ENCODE data around the gene TNKS1BP1. TPM values are rescaled to one million over a fixed set of nuclear protein-coding genes. Genes with fewer than 3 reads are reported as not detected.

Gene TNKS1BP1
- total RNA-seq, 1 experiment from 2014 or later, result 127 TPM

- Mint-ChIP-seq H3K36me3 (no peaks in the 10 kb centered on the region), H3K9me3 (no peaks in the 10 kb centered on the region), H3K4me3 (no peak overlapping the region), H3K27me3 (ENCODE audit: low read depth) (peaks cover 25% of the 10 kb centered on the region), H3K27ac (no peak overlapping the region), H3K4me1 (peaks cover 54% of the 10 kb centered on the region)
- TF ChIP-seq GABPB1 (CRISPR knock-in tag; IDR thresholded peaks at IDR 0.05) (no peak), EMX1 (CRISPR knock-in tag; IDR thresholded peaks at IDR 0.05) (no peak), USF1 (CRISPR knock-in tag; IDR thresholded peaks at IDR 0.05) (no peak), OVOL2 (CRISPR knock-in tag; IDR thresholded peaks at IDR 0.05; ENCODE audit: borderline replicate concordance) (no peak), ZNF138 (CRISPR knock-in tag; conservative IDR thresholded peaks at IDR 0.05) (no peak), TCF7 (CRISPR knock-in tag; IDR thresholded peaks at IDR 0.05; ENCODE audit: low read depth) (no peak), ZNF423 (CRISPR knock-in tag; IDR thresholded peaks at IDR 0.05) (no peak), ZNF671 (CRISPR knock-in tag; IDR thresholded peaks at IDR 0.05) (no peak), JAZF1 (CRISPR knock-in tag; IDR thresholded peaks at IDR 0.05) (no peak)
- ChIA-PET POLR2A (interaction anchor here (0.8 to 1.3 kb wide), 2 partner anchors 26 to 28 kb away, joined by 3 to 4 read pairs; no protein-coding TSS in a partner anchor), CTCF (interaction anchor here (0.5 kb wide), 1 partner anchor 116 kb away, joined by 3 read pairs; no protein-coding TSS in a partner anchor)
- no peak for DNase-seq (ENCODE audit: low spot score)
- no peak for ATAC-seq
Measured at GRCh38 chr11:57341250-57341808, 16.6 kb upstream of the TNKS1BP1 start.

- no peaks in the 10 kb centered on the region for H3K9me3 Mint-ChIP-seq
- peak; percentile 59 for ATAC-seq
- CTCF ChIA-PET, result interaction anchor here (0.6 to 3.7 kb wide), 15 partner anchors 10 to 460 kb away, joined by 3 to 22 read pairs (median 4); partner anchors contain the start of genes TIMM10 and TNKS1BP1
Measured at GRCh38 chr11:57340039-57340615, 15.4 kb upstream of the TNKS1BP1 start.

More at GRCh38 chr11:57340039-57340615, 15.4 kb upstream of the TNKS1BP1 start:
- H3K36me3 Mint-ChIP-seq, result no peaks in the 10 kb centered on the region
- POLR2A ChIA-PET, result no interaction called here
- H3K4me3 Mint-ChIP-seq, result peak overlapping the region; percentile 11; the same call in 1 of the 2 replicates
- H3K27me3 Mint-ChIP-seq (ENCODE audit: low read depth), result peaks cover 24% of the 10 kb centered on the region
- DNase-seq (ENCODE audit: low spot score), result peak; percentile 65
- TF ChIP-seq ZNF281 (CRISPR knock-in tag; IDR thresholded peaks at IDR 0.05) (no peak), GABPB1 (CRISPR knock-in tag; IDR thresholded peaks at IDR 0.05) (peak; percentile 56; the same call in 1 of the 2 replicates), TEAD1 (CRISPR knock-in tag; IDR thresholded peaks at IDR 0.05) (no peak), ZNF121 (CRISPR knock-in tag; IDR thresholded peaks at IDR 0.05) (no peak), AR (CRISPR knock-in tag; IDR thresholded peaks at IDR 0.05) (no peak), PRDM15 (CRISPR knock-in tag; IDR thresholded peaks at IDR 0.05) (peak; percentile 77), GTF2I (CRISPR knock-in tag; conservative IDR thresholded peaks at IDR 0.05) (no peak), ZBTB21 (CRISPR knock-in tag; IDR thresholded peaks at IDR 0.05; ENCODE audit: borderline replicate concordance) (no peak), NR3C1 (CRISPR knock-in tag; conservative IDR thresholded peaks at IDR 0.05; ENCODE audit: low read depth) (no peak), OVOL2 (CRISPR knock-in tag; IDR thresholded peaks at IDR 0.05; ENCODE audit: borderline replicate concordance) (no peak), NFATC4 (CRISPR knock-in tag; IDR thresholded peaks at IDR 0.05) (no peak)
- peaks cover 51% of the 10 kb centered on the region for H3K4me1 Mint-ChIP-seq
- H3K27ac Mint-ChIP-seq, result no peak overlapping the region

All from WTC11 (cell line).